ENCODE results near the gene SLC9A5.

SLC9A5 gene

GRCh38 chr16:67248401-67249177 lies at the start of gene SLC9A5:
Gene SLC9A5 (plus strand): TSS chr16:67248979. CDS start chr16:67249015, 36 bp downstream.
- no peak for DNase-seq

- DNase-seq = no peak
Measured at GRCh38 chr16:67199011-67199807, 49.6 kb upstream of the SLC9A5 start, which contains the start of gene ELMO3. Gene ELMO3 (plus strand): TSS chr16:67199131. CDS start chr16:67199327, 196 bp downstream.

GRCh38 chr16:67199808-67200198 lies 49.0 kb upstream of the SLC9A5 start:
- DNase-seq = no peak

- no peak for DNase-seq
Measured at GRCh38 chr16:67200491-67200890, 48.3 kb upstream of the SLC9A5 start.

GRCh38 chr16:67201411-67202345 lies 47.1 kb upstream of the SLC9A5 start:
- DNase-seq = no peak

GRCh38 chr16:67202426-67202825 lies 46.4 kb upstream of the SLC9A5 start:
- no peak for DNase-seq

- DNase-seq = no peak
Measured at GRCh38 chr16:67202956-67203493, 45.8 kb upstream of the SLC9A5 start.

- DNase-seq = no peak
Measured at GRCh38 chr16:67204076-67204475, 44.7 kb upstream of the SLC9A5 start.

- DNase-seq = no peak
Measured at GRCh38 chr16:67206129-67206837, 42.5 kb upstream of the SLC9A5 start.

- no peak for DNase-seq
Measured at GRCh38 chr16:67206838-67207248, 41.9 kb upstream of the SLC9A5 start.

- DNase-seq = no peak
Measured at GRCh38 chr16:67207249-67208091, 41.3 kb upstream of the SLC9A5 start.

GRCh38 chr16:67208154-67208896 lies 40.5 kb upstream of the SLC9A5 start:
- DNase-seq = no peak

- DNase-seq = no peak
Measured at GRCh38 chr16:67209565-67209964, 39.2 kb upstream of the SLC9A5 start.

- no peak for DNase-seq
Measured at GRCh38 chr16:67210069-67210937, 38.5 kb upstream of the SLC9A5 start.

GRCh38 chr16:67211674-67212073 lies 37.1 kb upstream of the SLC9A5 start:
- no peak for DNase-seq

- no peak for DNase-seq
Measured at GRCh38 chr16:67212766-67213165, 36.0 kb upstream of the SLC9A5 start.

- DNase-seq = no peak
Measured at GRCh38 chr16:67213197-67214019, 35.4 kb upstream of the SLC9A5 start.

- no peak for DNase-seq
Measured at GRCh38 chr16:67215706-67216105, 33.1 kb upstream of the SLC9A5 start.

Data from inflammatory macrophage treated with lipopolysaccharide for 4 hours (primary cell).